Fibroblast of skin of right quadriceps (primary cell): Measurements from ENCODE around the gene IDH3B.
"Not testable (repeated sequence)": the region's sequence is repeated elsewhere in the genome, so short reads cannot be mapped to it uniquely, and the experiment has no call there.

Experiments
- DNase-seq: peaks from one replicate; pipeline ENCODE4 v3.0.0-alpha.2; 2013

Gene IDH3B

DNA sequence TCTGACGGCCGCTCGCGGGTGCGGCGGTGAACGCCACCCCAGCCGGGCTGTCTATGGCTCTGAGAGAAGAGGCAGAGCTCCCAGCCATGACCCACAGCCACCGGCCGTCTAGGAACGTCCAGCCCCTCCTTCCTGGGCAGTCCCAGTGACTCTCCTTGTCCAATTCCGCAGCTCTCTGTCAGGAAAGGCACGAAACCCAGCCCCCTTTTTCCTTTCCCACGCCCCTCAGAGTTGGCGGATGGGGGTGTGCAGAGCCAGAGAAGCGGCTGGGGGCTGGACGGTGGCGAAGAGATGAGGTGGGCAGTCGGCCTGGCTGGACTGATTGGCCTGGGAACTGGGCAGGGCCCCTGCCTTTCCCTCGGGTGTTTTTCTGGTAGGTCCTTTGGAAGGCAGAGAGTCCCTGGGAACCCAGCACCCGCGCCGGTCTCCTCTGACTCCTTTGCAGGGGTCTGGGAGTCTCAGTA is 30.0 kb upstream of the IDH3B start:
- DNase-seq = no peak

GRCh38 chr20:2693286-2694007 is 29.4 kb upstream of the IDH3B start:
- DNase-seq = peak; percentile 15

- DNase-seq = no peak
Measured at GRCh38 chr20:2692886-2693285, 28.9 kb upstream of the IDH3B start.

- DNase-seq = peak; percentile 14
Measured at GRCh38 chr20:2692036-2692885, 28.2 kb upstream of the IDH3B start, which contains the start of gene EBF4. Gene EBF4 (plus strand): TSS chr20:2692780. CDS start chr20:2693646, 866 bp downstream.

DNA sequence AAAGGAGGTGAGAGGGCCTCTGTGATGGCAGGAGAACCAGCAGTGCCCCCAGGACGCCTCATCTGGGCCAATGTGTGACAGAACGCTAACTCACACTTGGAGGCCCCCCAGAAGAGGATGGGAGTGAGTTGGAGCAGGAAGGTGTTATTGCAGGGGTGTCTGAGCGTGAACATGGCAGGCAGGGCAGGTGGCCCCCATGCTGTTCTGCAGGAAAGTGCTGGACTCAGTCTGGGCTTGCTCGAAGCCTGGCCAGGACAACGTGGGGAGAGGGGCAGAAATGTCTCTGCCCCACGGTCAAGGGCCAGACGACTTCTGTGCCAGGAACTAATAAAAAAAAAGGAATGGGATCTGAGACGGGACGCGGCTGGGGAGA is 27.6 kb upstream of the IDH3B start:
- no peak for DNase-seq

DNA sequence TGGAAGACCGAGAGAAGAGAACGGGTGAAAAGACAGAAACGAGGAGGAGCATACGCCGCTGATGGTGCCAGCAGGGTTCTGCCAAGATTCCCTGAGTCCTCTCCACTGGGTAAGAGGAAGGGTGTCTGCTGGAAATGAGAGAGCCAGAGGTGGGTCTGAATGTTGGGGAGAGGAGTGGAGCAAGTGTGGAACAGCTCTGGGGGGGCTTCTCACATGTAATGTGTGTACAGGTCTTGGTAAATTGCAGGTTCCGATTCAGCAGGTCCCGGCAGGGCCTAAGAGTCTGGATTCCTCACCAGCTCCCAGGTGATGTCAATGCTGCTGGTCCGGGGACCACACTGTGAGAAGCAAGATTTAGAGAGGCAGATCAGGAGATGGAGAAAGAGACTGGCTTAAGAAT is 27.1 kb upstream of the IDH3B start:
- no peak for DNase-seq

DNA sequence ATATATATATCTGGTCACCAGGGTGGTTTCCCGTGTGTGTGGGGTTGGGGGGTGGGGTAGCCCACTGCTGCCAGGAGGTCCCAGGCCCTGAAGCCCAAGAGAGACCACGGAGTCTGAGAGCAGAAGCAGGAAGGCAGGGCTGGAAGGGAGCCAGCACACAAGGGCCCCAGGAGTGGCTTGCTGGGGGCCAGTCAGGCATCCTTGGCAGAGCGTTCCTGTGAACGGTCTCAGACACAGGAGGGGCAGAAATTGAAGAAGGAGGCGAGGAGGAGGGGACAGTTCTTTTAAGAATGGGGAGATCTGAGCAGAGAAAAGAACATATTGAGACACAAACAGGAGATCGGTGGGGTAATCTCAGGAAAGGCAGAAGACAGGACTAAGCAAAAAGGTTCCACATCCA is 26.7 kb upstream of the IDH3B start:
- no peak for DNase-seq

DNA sequence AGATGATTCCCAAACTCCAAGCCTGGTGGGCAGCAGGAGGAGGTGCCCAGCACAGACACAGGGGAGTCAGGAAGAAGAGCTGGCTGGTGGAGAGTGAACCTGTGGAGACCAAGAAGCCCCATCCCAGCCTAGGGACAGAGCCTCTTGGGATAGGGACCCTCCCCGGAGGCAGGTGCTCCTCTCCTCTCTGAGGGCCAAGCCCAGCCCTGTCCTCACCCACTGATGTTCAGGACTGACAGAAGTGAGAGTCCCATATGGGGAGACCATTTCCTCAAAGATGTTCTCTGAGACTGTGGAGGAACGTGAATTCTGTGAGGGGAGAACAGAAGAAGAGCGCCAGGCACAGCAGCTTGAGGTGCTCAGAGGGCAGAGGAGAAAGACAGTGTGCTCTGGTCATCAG is 26.2 kb upstream of the IDH3B start:
- no peak for DNase-seq

DNA sequence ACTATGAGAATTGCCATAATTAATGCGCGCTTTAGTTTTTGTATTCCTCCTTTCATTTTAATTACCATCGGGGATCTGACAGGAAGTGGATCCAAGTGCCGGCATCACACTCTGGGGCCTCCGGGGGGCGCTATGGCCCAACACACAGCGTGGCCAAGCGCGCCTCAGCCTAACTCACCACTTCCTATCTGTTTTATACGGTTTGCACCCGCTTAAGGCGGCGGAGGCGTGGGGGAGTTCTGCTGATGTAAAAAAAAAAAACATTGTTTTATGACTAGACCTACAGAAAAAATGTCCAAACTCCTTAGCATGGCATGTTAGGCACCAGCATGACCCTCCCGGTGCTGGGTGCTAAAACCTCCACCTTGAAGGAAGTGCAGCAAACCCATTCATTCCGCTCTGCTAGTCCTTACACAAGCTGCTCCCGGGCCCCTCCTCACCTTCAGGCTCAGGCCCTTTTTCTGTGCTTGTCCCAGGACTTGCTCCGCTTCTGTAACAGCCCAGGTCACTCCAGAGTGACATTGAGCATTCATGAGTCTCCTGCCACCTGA is 24.1 kb upstream of the IDH3B start:
- DNase-seq = peak; percentile 38

DNA sequence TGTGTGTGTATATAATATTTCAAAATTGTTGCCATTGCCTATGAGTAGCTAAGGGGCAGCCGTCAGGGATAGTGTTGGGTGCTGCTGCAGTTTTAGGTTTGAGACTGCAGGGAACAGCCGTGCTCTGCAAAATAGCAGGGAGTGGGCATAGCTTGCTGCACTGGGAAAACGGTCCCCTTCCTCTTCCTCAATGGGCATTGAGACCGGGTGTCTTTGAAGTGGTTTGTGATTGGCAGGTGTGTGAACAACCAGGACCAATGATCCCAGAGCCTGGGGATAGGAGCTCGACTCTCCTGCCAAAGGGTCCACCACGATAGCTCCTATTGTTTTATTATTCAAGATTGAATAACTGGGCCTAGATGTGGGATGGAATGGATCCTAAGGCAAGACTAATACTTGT is 23.5 kb upstream of the IDH3B start:
- no peak for DNase-seq

GRCh38 chr20:2684817-2685216 is 20.8 kb upstream of the IDH3B start:
- not testable (repeated sequence) for DNase-seq

DNA sequence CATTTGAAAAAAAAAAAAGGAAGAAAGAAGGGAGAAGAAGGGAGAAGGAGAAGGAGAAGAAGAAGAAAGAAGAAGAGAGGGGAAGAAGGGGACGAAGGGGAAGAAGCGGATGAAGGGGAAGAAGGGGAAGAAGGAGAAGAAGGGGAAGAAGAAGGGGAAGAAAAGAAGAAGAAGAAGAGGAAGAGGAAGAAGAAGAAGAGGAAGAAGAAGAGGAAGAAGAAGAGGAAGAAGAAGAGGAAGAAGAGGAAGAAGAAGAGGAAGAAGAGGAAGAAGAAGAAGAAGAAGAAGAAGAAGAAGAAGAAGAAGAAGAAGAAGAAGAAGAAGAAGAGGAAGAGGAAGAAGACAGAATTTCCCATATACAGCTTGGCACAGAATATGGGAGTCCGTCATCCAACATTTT is 18.0 kb upstream of the IDH3B start:
- DNase-seq = not testable (repeated sequence)

DNA sequence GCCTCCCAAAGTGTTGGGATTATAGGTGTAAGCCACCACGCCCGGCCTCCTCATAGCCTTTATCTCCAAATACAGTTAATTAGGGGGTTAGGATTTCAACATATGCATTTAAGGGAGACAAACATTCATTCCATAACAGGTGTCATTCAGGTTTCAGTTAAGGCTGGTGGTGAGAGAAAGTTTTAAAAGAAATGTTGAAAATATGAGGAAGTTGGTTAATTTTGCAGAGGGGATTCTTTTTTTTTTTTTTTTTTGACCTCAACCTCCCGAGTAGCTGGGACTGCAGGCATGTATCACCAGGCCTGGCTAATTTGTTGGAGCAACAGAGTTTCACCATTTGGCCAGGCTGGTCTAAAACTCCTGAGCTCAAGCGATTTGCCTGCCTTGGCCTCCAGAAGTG is 16.0 kb upstream of the IDH3B start:
- DNase-seq = no peak

DNA sequence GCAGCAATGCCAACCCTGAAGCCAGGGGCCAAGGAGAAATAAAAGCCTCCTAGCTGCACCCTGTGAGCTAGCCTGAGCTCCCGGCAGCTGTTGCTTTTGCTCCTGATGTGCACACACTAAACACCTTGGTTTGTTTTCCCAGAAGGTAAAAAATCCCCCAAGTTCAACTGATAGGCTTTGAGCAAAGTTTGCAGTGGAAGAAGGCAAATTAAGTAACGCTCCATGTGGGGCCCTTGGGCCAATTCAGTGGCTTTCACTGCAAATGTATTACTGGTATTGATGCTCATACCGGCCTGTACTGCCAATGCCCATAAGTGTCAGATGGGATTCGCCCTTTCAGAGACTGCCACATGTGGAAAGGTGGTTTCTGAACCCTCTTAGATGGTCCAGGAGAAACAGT is 9.4 kb upstream of the IDH3B start:
- DNase-seq = no peak

- no peak for DNase-seq
Measured at GRCh38 chr20:2672446-2672845, 8.4 kb upstream of the IDH3B start.

DNA sequence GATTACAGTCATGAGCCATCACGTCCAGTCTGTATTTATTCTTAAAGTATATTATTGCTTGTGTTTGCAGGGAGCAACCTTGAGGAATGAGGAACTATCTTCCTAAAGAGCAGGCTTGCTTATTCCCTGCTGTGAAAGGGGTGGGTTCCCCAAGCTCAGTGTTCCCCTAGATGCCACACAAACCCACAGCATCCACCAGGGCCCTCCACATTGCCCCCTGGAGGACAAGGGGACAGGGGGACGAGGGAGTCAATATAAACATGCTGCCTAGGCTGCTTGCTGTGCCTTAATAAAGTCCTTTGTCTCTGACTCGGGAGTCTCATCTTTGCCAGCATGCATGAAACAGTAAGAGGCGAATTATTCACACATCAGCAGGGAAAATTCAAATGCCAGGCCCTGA is 8.0 kb upstream of the IDH3B start:
- no peak for DNase-seq

DNA sequence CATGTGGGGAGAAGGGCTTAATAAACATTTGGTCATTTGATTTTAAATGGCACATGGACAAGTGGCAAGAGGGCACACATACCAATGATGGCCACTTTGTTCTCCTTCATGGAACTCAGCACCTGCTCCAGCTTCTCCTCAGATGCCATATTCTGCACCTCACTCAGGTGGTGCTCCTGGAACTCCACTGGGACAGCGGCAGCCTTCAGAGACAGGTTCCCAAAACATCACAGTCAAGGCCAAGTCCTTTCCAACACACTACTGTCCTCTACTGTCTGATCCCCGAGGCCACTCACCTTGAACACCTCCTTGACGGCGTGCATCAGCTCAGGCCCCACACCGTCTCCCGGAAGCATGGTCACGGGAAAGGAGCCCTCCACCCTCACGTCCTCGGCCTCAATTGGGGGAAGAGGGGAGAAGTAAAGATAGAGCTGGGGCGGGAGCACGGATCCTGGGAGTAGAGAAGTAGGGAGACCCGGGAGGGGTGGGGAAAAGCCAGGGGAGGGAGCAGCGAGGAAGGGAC is 591 bp downstream of the IDH3B start:
- DNase-seq = no peak

GRCh38 chr20:2659547-2659946 is 4.5 kb downstream of the IDH3B start:
- DNase-seq = no peak

DNA sequence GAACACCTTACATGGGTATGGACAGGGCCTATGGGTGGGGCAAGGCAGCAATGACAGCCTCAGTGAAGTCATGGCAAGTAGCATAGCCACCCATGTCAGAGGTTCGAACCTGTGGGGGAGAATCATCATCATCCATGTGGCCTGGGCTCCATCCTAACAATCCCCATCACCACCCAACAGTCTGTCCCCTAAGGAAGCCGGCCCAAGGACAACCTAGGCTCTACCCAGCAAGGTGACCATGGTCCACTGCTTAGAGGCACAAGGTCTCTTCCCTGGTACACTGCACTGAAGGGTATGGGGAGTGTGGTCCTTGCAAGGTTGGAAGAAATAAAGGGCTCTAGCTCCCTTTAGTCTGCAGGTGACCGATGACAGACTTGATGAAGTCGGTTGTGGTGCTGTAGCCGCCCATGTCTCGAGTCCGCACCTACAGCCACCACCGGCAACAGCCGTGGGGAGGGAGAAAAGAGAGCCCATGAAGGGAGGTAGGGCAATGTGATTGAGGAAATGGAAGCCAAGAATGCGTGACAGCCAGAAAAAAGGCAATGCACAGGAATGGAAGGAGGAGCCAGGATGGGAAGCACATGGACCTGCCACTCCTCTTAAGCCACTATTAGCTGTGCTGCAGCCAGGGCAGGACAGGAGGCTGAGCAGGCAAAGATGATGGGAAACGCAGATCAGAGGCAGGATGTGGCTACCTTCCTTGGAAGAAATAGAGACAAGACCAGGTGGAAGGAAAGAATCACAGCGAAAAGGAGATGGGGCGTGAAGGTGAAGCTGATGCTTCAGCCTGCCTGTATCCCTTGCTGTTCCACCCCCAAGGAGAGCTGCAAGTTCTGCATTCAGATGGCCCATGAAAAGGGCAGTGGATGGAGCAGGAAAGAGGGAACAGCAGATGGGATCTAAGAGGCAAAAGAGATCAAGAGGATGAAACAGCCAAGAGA is 5.3 kb downstream of the IDH3B start:
- DNase-seq = no peak

- DNase-seq = no peak
Measured at GRCh38 chr20:2657674-2658073, 6.3 kb downstream of the IDH3B start.

GRCh38 chr20:2657241-2657640 is 6.8 kb downstream of the IDH3B start:
- DNase-seq = no peak

DNA sequence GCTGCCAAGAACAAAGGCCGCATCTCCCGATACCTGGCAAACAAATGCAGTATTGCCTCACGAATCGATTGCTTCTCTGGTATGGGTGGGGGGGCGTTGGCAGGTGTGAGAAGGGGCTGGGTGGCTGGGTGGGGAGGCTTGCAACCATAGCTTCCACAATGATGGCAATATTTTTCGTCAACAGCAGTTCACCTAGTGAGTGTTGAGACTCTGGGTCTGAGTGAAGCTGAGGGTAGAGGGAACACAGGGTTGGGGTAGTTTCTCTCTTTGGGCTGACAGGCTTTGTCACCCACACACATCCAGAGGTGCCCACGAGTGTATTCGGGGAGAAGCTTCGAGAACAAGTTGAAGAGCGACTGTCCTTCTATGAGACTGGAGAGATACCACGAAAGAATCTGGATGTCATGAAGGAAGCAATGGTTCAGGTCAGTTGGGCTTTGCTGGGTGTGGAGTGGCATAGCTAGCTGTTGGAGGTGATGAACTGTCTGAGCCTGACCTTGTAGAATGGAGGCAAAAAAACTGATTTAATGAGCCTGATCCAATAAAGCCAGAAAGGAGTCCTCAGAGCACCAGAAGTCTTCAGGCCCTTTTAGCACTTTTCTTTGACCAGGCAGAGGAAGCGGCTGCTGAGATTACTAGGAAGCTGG is 7.4 kb downstream of the IDH3B start:
- DNase-seq = no peak
